Urinary bladder (tissue), 4 donors: Measurements from ENCODE around the gene SUN5. TPM values are rescaled to one million over a fixed set of nuclear protein-coding genes. Genes with fewer than 3 reads are reported as not detected.

ENCODE experiments used
- DNase-seq: peaks from one replicate; pipeline ENCODE4 v3.0.0-alpha.2; 2015; ENCODE audit errors: extremely low spot score
- H3K27ac ChIP-seq: one replicate; pipeline ENCODE4 v1.5.1; 2013; ENCODE audit warnings: low read depth, mild to moderate bottlenecking, moderate library complexity
- H3K36me3 ChIP-seq: one replicate; pipeline ENCODE4 v1.6.1; 2013; ENCODE audit warnings: mild to moderate bottlenecking, moderate library complexity; ENCODE audit not compliant: insufficient read depth
- H3K4me1 ChIP-seq: one replicate; pipeline ENCODE4 v1.6.1; 2013; ENCODE audit warnings: mild to moderate bottlenecking, moderate library complexity; ENCODE audit not compliant: insufficient read depth
- H3K4me3 ChIP-seq: one replicate; pipeline ENCODE4 v1.5.1; 2013; ENCODE audit warnings: low read depth, low read length
- WGBS: extraction: QIAGEN DNeasy Blood & Tissue Kit; methylation state at CpG from one replicate; pipeline ENCODE4 v1.1.7; 2013; 5-methylcytosine and 5-hydroxymethylcytosine counted together
- polyA plus RNA-seq: library from polyadenylated mRNA; stranded (reverse); fragments of 200-250 nt; gene quantifications from one replicate; pipeline ENCODE4 v1.2.3, GENCODE V29; 2013
- total RNA-seq: library from RNA; depleted of rRNA; stranded (reverse); fragments of >200 nt; gene quantifications from one replicate; pipeline ENCODE4 v1.2.3, GENCODE V29; 2014
- donor health status: healthy with polysubstance abuse.
- donor health status: healthy.

Gene SUN5
- total and polyA plus RNA-seq, 2 donors = not detected

- 69% methylated on average over 12 of the region's 12 CpGs for WGBS
- no peak overlapping the region for H3K27ac ChIP-seq
- DNase-seq = no peak
Observed at GRCh38 chr20:33013701-33014326, 9.6 kb upstream of the SUN5 start.

DNA sequence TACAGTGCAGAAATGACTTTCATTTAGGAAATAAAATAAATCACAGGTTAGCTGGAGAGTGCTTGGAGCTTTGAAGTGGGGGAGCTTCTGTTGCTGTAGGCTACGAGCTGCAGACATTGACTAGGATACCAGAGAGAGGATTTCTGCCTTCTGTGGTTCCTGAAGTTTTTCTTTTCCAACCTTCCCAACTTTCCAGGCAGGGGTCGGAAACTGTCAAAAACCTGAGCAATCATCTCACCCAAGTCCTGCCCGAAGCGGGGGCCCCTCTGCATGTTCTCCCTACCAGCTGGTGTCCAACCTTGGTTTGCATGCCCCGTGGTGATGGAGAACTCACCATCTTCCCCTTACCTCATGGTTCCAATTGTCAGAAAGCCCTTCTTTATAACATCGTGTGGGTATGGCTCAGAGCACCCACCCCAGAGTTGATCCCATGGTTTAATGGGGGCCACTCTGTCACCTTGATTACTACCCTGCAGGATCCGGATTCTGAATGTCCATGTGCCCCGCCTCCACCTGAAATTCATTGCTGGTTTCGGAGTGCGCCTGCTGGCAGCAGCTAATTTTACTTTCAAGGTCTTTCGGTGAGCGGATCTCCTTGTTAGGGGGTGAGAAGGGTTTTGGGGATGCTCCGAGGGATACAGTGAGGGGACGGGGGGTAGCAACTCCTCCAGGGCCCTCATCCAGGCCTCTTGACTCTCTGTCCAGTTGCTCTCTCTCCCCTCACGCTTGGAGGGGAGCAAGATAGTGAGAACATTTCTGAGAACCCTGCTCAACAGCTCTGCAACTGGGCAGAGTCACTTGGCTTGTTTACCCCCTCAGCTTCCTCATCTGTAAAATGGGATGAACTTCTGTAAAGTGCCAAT lies 8.3 kb upstream of the SUN5 start:
- H3K4me3 ChIP-seq = no peak overlapping the region
- DNase-seq = no peak
- no peaks in the 10 kb centered on the region for H3K36me3 ChIP-seq
- H3K27ac ChIP-seq = no peak overlapping the region
- no peaks in the 10 kb centered on the region for H3K4me1 ChIP-seq
- 80% methylated on average over 15 of the region's 15 CpGs for WGBS

More at GRCh38 chr20:33013701-33014326, 9.6 kb upstream of the SUN5 start:
- H3K36me3 ChIP-seq = no peaks in the 10 kb centered on the region
- H3K4me3 ChIP-seq = no peak overlapping the region
- no peaks in the 10 kb centered on the region for H3K4me1 ChIP-seq

DNA sequence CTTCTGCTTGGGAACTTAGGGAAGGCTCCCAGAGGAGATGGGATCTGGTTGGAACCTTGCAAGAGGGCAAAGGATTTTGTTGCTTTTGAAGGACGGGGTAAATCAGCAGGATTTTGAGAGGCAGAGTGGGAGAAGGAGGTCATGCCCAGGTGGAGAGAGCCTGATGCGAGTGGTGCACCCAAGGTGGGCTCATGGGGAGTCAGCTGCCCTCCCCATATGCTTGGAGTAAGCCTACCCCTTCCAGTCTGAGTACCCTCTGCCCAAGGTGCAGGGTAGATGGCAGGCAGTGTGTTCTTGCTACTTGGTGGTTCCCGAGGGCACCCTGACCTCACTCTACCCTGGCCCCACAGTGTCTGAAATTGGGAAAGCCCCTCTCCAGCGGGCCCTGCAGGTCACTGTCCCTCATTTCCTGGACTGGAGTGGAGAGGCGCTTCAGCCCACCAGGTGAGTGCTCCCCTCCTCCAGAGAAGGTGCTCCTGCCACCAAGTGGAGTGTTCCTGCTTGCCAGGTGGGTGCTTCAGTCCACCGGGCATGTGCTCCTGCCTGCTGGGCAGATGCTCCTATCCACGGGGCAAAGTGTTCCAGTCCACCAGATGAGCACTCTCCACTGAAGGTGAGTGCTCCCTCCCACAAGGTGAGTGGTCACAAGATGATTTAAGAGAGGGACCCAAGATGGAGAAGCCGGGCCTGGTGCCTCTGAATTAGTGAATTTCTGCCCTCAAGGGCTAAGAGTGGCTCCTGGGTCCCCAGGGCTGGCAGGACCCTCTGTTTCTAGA lies 6.6 kb upstream of the SUN5 start:
- no peak for DNase-seq
- no peaks in the 10 kb centered on the region for H3K36me3 ChIP-seq
- H3K27ac ChIP-seq = no peak overlapping the region
- WGBS = 84% methylated on average over 8 of the region's 8 CpGs
- H3K4me1 ChIP-seq = no peaks in the 10 kb centered on the region
- no peak overlapping the region for H3K4me3 ChIP-seq

DNA sequence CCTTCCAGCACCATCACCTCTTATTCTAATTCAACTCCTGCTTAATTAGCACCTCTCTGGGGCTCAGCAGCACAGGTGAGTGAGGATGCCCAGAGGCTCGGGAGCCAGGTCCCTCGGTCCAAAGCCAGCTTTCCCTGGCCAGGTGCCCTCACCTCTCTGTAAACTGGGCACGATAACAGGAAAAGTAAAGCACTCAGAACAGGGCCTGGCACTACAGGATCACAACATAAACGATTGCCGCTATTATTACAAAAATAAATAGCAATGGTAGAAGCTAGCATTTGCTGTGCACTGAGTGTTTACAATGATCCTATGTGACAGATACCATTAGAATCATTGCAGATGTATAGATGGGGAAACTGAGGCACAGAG lies 5.9 kb upstream of the SUN5 start:
- H3K4me3 ChIP-seq = no peak overlapping the region
- WGBS = 69% methylated on average over 5 of the region's 5 CpGs
- H3K4me1 ChIP-seq = no peaks in the 10 kb centered on the region
- H3K27ac ChIP-seq = no peak overlapping the region
- no peak for DNase-seq
- H3K36me3 ChIP-seq = no peaks in the 10 kb centered on the region

GRCh38 chr20:33009214-33010132 lies 5.2 kb upstream of the SUN5 start:
- WGBS = 63% methylated on average over 19 of the region's 19 CpGs
- Histone ChIP-seq H3K27ac (no peak overlapping the region), H3K4me3 (no peak overlapping the region), H3K36me3 (no peaks in the 10 kb centered on the region), H3K4me1 (no peaks in the 10 kb centered on the region)
- no peak for DNase-seq

GRCh38 chr20:33008336-33009213 lies 4.3 kb upstream of the SUN5 start:
- H3K4me1 ChIP-seq = no peaks in the 10 kb centered on the region
- H3K36me3 ChIP-seq = no peaks in the 10 kb centered on the region
- 83% methylated on average over 23 of the region's 23 CpGs for WGBS
- no peak overlapping the region for H3K4me3 ChIP-seq
- no peak for DNase-seq
- H3K27ac ChIP-seq = no peak overlapping the region

DNA sequence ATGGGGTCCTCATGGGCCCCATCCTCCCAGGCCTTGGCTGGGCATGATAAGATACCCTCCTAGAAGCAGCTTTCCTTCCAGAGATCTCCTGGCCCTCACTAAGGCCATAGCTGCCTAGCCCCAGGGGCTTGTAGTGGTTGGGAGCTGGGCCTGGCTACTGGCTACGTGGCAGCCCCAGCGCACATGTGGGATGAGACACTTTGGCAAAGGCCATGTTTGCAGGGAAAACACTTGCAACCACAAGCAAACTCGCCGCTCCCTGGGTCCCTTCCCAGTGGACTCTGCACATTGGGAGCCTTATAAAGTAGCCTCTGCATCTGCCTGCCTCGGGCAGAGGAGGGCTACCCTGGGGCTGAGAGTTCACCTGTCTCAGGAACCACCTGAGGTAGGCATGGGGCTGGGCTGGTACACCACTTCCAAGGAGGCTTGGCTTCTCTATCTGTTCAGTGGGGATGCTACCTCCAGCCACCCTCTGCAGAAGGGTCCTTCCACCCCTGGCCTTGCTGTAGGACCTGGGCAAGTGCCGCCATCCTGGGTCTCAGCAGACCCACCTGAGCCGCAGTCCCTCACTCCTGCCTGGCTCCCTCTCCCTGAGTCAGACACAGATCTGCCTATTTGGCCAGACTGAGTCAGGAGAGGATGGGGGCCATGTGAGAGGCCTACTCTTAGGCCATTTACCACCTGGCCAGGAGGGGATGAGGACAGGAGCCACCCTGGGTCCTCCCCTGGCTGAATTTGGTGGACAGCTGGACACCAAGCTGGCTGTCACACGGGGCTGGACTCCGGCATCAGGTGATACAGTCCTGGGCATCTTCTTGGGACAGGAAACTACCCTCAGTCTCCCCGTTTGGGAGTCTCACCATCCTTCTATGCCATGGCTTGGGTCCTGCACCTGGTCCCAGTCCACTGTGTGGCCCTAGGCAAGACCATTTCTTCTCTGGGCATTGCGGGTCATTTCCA lies 3.4 kb upstream of the SUN5 start, which contains the start of gene BPIFB2:
TSS of gene BPIFB2 (plus strand) at position 329 of the 960 bp plus-strand sequence. CDS start 871 bp downstream, outside the sequence.
- Histone ChIP-seq H3K4me3 (no peak within 1 kb of the TSS), H3K27ac (no peak within 1 kb of the TSS), H3K4me1 (no peaks in the 10 kb centered on the region), H3K36me3 (no peaks in the 10 kb centered on the region)
- 84% methylated on average over 11 of the region's 11 CpGs for WGBS
- no peak for DNase-seq

DNA sequence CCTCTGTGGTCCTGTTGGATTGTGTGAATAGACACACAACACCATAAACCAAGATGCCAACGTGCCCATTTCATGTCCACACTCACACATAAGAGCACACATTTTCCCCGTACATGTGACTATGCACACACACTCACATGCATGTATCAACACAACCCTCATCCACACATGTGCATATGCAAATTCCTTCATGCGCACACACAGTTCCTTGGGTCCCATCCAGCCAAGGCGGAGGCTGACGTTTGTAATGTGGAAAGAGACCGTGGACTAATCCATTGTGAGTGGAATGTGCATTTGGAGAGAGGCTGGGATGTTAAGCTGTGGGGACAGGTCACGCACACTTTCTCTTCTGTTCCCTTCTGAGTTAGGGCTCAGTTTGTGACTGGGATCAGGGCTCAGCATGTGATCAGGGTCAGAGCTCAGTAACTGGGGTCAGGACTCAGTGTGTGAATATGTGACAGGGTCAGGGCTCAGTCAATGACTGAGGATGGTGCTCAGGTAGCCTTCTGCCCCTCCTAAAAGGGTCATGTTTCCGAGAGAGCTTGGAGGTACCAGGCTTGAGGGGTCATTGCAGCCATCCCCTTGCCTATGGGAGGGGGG lies 2.6 kb upstream of the SUN5 start:
- no peaks in the 10 kb centered on the region for H3K4me1 ChIP-seq
- H3K36me3 ChIP-seq = no peaks in the 10 kb centered on the region
- no peak overlapping the region for H3K27ac ChIP-seq
- no peak for DNase-seq
- WGBS = 78% methylated on average over 8 of the region's 8 CpGs
- no peak overlapping the region for H3K4me3 ChIP-seq

DNA sequence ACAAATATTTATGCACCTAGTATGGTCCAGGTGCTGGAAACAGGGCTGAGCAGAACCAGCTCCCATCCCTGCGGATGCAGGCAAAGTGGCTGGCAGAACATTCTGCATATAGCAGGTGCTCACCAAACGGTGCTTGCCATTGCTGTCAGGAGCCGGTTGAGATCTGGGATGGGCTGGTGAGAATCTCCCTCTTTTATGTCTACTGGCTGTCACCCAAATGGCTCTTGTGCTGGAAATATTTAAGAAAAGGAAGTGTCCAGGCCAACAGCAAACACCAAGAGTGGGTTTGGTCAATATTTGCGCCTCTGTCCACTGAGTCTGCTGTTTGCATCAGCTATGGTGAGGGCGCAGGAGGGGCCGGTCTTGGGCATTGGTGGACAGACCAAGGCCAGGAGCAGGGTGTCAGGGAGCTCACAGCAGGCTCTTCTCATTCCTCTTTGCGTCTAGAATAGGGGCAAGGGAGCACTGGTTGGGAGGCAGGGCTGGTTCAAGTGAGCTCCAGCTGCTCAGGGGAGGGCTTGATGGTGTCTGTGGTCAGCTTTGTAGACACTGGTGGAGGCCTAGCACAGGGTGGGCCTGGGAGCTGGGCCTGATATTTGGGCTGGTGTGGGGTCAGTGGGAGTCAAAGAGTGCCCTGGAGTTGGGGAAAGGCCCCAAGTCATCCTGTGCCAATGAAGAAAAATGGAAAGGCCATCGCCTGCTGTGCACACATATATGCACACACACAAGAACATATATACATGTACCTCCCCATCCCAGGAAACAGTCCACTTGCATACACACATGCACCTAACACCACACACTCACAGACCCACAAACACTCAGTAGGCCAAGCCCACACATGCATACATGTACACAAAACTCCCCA lies 1.9 kb upstream of the SUN5 start:
- H3K36me3 ChIP-seq = no peaks in the 10 kb centered on the region
- H3K4me1 ChIP-seq = no peaks in the 10 kb centered on the region
- H3K27ac ChIP-seq = no peak overlapping the region
- DNase-seq = no peak
- no peak overlapping the region for H3K4me3 ChIP-seq
- WGBS = 83% methylated on average over 8 of the region's 8 CpGs

DNA sequence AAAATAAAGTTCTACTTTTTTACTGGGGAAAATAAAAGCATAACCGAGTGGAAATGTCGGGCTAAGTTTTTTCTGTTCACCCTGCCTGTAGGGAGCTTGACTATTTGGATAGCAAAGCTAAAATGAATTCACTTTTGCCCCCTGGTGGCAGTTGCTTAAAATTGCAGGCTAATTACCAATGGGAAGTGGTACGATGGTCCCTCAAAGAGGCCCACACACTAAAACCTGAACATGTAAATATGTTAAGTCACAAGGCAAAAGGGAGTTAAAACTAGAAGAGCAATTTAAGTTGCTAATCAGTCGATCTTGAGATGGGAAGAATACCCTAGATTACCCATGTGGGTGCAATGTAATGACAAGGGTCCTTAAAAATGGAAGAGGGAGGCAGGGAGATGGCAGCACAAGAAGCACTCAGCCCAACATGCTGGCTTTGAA lies 916 bp upstream of the SUN5 start:
- Histone ChIP-seq H3K4me3 (no peak overlapping the region), H3K27ac (no peak overlapping the region), H3K36me3 (no peaks in the 10 kb centered on the region), H3K4me1 (no peaks in the 10 kb centered on the region)
- 51% methylated on average over 4 of the region's 4 CpGs for WGBS
- DNase-seq = no peak
